ENCODE measurements around the gene MTA1. TPM values are rescaled to one million over a fixed set of nuclear protein-coding genes. Genes with fewer than 3 reads are reported as not detected.

Gene MTA1
- total RNA-seq, 1 donor from 2014 or later: 227 TPM

GRCh38 chr14:105496831-105497591 is 77.4 kb downstream of the MTA1 start:
- no peak overlapping the region for H3K27ac Mint-ChIP-seq
- no peak for TF ChIP-seq CTCF (IDR thresholded peaks at IDR 0.05; ENCODE audit: unreplicated experiment)
- no peak for DNase-seq (ENCODE audit: low spot score, unreplicated experiment)
- no peaks in the 10 kb centered on the region for H3K27me3 Mint-ChIP-seq
- no peak overlapping the region for H3K4me3 Mint-ChIP-seq (ENCODE audit: low read depth)
- H3K4me1 Mint-ChIP-seq (ENCODE audit: low read depth): no peaks in the 10 kb centered on the region
- H3K36me3 Mint-ChIP-seq (ENCODE audit: insufficient read depth): no peaks in the 10 kb centered on the region
- no peaks in the 10 kb centered on the region for H3K9me3 Mint-ChIP-seq (ENCODE audit: low read depth)

- Mint-ChIP-seq H3K4me1 (ENCODE audit: low read depth) (no peaks in the 10 kb centered on the region), H3K9me3 (ENCODE audit: low read depth) (no peaks in the 10 kb centered on the region), H3K27me3 (no peaks in the 10 kb centered on the region), H3K27ac (no peak overlapping the region), H3K4me3 (ENCODE audit: low read depth) (no peak overlapping the region), H3K36me3 (ENCODE audit: insufficient read depth) (no peaks in the 10 kb centered on the region)
- no peak for DNase-seq (ENCODE audit: low spot score, unreplicated experiment)
- no peak for TF ChIP-seq CTCF (IDR thresholded peaks at IDR 0.05; ENCODE audit: unreplicated experiment)
Observed at GRCh38 chr14:105497671-105498429, 78.2 kb downstream of the MTA1 start.

- Mint-ChIP-seq H3K36me3 (ENCODE audit: insufficient read depth) (no peaks in the 10 kb centered on the region), H3K4me3 (ENCODE audit: low read depth) (no peak overlapping the region), H3K9me3 (ENCODE audit: low read depth) (no peaks in the 10 kb centered on the region), H3K4me1 (ENCODE audit: low read depth) (no peaks in the 10 kb centered on the region), H3K27me3 (peaks cover 3% of the 10 kb centered on the region), H3K27ac (no peak overlapping the region)
- no peak for DNase-seq (ENCODE audit: low spot score, unreplicated experiment)
- TF ChIP-seq CTCF (IDR thresholded peaks at IDR 0.05; ENCODE audit: unreplicated experiment): no peak
Observed at GRCh38 chr14:105498430-105499255, 79.0 kb downstream of the MTA1 start.

- no peaks in the 10 kb centered on the region for H3K36me3 Mint-ChIP-seq (ENCODE audit: insufficient read depth)
- DNase-seq (ENCODE audit: low spot score, unreplicated experiment): no peak
- H3K4me3 Mint-ChIP-seq (ENCODE audit: low read depth): no peak overlapping the region
- no peaks in the 10 kb centered on the region for H3K4me1 Mint-ChIP-seq (ENCODE audit: low read depth)
- no peak overlapping the region for H3K27ac Mint-ChIP-seq
- no peaks in the 10 kb centered on the region for H3K9me3 Mint-ChIP-seq (ENCODE audit: low read depth)
- peaks cover 3% of the 10 kb centered on the region for H3K27me3 Mint-ChIP-seq
- no peak for TF ChIP-seq CTCF (IDR thresholded peaks at IDR 0.05; ENCODE audit: unreplicated experiment)
Observed at GRCh38 chr14:105499256-105500035, 79.8 kb downstream of the MTA1 start.

All from progenitor cell of endocrine pancreas (in vitro differentiated cells).